GM18951 (cell line): ENCODE measurements around the gene LBX2.
"Not testable (repeated sequence)": the region's sequence is repeated elsewhere in the genome, so short reads cannot be mapped to it uniquely, and the experiment has no call there.

ENCODE experiments used
- POLR2A ChIP-seq: IDR thresholded peaks from 4 replicates; pipeline ENCODE4 v1.6.1; 2011; ENCODE audit warnings: mild to moderate bottlenecking; ENCODE audit not compliant: insufficient read length, insufficient read depth; ENCODE audit errors: extremely low read depth
- in situ Hi-C: fragments of 300-500 bp; cut with MboI; formaldehyde crosslinking; loops from one replicate; pipeline ENCODE4 v1.12.0; 2022; ENCODE audit warnings: low sequenced_read_pairs, mixed read lengths, inconsistent platforms; ENCODE audit not compliant: unreplicated experiment

The LBX2 gene

DNA sequence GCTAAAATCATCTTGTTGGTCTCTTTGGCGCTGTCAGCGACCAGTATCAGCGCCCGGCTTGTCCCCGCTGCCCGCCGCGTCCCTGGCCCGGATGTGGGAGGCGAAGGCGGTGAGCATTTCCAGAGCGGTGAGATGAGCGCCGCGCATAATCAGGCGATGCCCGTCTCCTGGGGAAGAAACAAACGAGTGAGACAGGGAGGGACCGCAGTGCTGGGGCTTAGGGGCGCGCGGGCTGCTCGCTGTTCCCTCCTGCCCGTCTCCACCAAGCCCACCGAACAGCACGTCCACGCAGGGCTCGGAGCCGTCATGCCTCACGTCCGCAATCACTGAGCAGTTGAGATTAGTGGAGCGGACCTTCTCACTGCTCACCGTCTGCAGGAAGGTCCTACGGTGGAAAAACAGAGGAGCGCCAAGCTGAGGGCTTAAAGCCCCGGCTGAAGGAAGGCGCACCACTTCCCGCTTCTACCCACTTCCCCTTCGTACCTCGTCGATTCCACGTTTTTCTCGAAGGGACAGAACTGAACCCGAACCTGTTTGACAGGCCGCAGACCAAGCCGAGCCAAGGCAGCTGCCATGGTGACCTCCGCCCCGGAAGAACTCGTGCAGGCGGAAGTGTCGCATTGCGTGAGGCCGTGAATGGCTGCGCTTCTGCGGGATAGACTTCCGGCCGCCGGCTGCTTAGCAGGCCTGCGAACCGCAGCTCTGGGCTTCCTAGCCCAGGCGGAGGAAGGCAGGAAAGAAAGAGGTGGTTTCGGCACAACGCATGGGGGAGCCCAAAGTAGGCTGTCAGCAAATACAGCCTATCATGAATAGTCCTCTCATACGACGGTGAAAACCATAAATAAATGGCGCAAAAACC, 27.1 kb downstream of the LBX2 start, which contains the start of gene MRPL53:
MRPL53 (minus strand) TSS at position 595 of the 859 bp plus-strand sequence; CDS start at position 575, 20 bp downstream.
- in situ Hi-C loops = no loop called here
- peak; percentile 87 for TF ChIP-seq POLR2A

DNA sequence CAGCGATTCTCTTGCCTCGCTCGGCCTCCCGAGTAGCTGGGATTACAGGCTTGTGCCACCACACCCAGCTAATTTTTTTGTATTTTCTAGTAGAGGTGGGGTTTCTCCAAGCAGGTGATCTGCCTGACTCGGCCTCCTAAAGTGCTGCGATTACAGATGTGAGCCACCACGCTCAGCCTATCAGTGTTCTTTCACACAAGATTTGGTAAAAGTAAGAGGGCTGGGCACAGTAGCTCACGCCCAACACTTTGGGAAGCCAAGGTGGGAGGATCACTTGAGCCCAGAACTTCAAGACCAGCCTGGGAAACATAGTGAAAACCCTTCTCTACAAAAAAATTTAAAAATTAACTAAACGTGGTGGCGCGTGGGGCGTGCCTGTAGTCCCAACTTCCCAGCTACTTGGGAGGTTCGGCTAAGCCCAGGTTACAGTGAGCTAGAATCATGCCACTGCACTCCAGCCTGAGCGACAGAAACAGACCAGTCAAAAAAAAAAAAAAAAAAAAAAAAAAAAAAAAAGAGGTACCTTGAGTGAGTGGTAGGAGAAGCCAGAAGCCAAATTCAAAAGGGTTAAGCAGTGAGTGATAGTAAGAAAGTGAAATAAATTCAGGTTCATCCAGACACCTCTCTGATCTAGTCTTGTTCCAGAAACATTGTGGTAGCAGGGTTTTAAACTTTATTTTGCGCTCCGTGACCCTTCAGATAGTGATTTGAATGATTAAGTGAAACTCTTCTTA, 27.9 kb downstream of the LBX2 start:
- no peak for TF ChIP-seq POLR2A
- in situ Hi-C loops = no loop called here

DNA sequence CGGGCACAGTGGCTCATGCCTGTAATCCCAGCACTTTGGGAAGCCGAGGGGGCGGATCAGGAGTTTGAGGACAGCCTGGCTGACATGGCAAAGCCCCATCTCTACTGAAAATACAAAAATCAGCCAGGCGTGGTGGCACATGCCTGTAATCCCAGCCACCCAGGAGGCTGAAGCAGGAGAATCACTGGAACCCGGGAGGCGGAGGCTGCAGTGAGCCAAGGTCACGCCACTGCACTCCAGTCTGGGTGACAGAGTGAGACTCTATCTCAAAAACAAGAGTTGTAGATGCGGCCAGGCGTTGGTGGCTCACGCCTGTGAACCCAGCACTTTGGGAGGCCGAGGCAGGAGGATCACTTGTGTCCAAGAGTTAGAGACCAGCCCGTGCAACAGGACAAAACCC, 28.7 kb downstream of the LBX2 start:
- in situ Hi-C loops = not testable (repeated sequence)

DNA sequence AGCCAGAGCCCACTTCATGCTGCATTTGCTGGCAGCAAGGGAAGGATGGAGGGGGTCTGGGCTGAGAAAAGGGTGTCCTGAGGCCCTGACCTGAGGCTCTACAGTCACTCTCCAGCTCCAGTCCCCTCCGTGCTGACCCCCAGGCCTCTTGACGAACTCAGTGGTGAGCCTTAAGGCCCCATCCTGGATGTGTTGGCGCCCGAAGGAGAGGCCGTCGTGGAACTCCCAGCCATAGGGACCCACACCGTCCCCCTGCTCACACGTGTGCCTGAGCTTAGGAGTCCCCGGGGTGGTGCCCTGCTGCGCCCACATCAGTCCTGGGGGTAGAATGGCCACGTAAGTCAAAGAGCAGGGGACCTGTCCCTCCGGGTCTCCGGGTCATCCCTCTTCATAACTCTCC, 35.0 kb downstream of the LBX2 start:
- in situ Hi-C loops = no loop called here
- TF ChIP-seq POLR2A = no peak

DNA sequence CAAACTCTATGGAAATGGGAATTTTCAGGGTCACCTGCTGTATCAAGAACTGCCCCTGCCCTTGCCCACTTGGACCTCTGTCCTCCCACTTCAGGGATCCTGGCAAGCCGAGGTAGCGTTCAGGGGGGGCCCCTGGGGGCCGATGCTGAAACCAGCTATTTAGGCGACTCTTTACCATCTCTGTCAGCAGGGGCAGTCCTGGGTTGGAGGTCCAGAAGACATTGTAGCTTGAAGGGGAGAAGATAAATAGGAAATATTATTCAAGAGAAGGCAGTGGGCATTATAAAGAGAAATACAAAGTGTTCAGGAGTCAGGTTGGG, 36.7 kb downstream of the LBX2 start:
- no peak for TF ChIP-seq POLR2A

DNA sequence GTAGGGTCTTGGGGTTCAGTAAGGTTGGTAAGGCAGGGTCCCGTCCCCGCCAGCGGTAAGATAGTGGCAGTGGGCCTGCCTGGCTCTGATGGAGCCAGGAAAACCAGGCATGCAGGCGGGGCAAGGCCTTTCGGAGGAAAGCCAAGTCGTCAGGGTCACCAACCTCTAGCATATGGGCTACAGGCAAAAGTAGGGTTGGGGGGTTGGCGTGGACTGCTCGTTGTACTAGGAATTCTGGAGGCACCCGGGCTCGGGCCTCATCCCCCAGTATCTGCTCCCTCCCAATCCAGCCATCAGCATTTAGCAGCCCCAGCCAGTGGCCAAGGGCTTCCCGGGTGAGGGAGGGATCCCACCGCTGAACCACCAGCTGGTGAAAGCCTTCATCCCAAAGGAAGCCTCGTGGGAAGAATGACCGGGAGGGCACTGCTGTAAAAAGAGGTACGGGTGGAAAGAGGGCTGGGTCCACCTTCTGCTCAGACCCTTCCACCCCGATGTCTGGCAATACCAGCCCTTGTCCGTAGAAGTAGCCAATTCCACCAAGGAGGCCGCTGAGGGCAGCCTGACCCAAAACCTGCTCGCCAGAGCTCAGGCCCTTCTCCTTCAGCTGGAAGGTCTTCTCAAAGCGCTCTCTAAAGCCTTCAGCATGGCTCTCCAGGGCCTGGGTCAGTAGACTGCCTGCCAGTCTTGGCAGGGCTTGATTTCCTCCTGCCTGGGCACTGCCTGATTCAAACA, 37.2 kb downstream of the LBX2 start:
- in situ Hi-C loops = no loop called here
- no peak for TF ChIP-seq POLR2A

More for the DNA sequence above, 36.7 kb downstream of the LBX2 start:
- in situ Hi-C loops = no loop called here

DNA sequence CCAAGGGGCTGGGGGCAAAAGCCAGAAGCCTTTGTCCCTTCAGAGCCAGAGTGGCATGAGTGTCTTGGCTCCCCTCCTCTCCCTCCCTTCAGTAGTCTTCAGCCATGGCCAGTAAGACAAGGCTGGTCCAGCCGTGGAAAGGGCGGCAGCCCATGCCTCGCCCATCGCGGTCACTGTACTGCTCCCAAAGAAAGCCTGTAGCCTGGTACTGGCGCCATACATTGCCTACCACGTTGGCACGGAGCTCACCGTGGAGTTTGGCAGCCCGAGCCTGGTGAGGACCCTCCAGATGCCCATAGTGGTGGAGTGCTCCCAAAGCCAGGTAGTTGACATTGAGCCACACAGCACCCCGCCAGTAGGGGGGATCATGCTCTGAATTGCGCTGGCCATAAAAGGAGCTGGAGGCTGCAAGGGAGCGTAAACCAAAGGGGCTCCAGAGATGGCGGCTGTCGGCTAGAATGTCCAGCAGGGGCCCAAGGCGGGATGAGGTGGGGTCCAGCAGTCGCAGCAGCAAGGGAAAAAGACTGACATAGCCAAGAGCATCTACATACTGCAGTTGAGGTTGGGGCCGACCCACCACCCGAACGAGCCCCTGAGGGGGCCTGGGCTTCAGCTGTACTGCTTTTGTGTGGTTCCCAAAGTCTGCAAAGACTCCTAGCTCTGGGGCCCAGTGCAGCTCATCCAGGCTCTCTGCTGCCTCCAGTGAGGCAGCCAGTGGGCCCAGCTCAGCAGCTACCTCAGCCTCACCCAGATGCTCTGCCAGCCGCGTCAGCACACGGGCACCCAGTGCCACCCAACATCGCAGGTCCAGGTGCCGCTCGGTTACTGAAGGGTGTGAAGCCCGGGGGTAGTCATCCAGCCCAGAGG, 38.0 kb downstream of the LBX2 start:
- in situ Hi-C loops = no loop called here
- peak; percentile 10 for TF ChIP-seq POLR2A

DNA sequence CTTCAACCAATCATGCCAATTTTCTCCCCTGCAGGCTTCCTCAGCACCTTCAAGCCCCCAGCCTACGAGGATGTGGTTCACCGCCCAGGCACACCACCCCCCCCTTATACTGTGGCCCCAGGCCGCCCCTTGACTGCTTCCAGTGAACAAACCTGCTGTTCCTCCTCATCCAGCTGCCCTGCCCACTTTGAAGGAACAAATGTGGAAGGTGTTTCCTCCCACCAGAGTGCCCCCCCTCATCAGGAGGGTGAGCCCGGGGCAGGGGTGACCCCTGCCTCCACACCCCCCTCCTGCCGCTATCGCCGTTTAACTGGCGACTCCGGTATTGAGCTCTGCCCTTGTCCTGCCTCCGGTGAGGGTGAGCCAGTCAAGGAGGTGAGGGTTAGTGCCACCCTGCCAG, 39.2 kb downstream of the LBX2 start:
- in situ Hi-C loops = not testable (repeated sequence)

DNA sequence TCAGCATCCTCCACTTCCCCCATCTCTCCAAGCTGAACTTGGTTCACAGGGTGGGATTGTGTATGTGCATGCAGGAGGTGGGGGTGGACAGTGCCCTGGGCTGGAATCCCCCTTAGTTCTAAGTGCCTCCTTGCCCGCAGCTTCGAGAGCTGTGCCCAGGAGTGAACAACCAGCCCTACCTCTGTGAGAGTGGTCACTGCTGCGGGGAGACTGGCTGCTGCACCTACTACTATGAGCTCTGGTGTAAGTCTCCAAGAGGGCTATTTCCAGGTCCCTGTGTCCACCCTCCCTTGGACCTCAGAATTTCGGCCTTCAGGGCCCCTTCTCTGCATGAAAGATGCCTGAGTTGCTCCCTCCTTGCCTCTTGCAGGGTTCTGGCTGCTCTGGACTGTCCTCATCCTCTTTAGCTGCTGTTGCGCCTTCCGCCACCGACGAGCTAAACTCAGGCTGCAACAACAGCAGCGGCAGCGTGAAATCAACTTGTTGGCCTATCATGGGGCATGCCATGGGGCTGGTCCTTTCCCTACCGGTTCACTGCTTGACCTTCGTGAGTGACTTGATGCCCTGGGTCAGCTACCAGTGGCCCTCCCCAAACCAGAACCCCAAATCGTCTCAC, 39.8 kb downstream of the LBX2 start:
- in situ Hi-C loops = not testable (repeated sequence)
- TF ChIP-seq POLR2A = peak; percentile 19

DNA sequence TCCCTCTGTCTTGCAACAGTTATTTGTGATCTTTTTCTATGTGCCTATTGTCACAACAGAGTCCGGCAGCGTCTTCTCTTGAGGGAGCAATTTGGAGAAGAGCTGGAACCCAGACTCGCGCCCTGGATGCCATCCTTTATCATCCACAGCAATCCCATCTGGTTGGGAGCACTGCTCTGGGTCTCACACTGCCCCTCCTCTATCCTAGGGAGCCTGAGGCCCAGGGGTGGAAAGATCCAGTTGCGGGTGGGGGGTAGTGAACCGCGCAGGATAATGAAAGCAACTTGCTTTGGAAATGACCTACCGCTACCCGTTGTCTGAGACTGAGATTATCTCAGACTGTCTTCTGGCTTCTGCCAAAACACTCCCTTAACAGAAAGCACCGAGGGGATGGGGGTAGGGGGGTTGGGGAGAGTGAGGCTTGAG, 40.5 kb downstream of the LBX2 start:
- TF ChIP-seq POLR2A = no peak
- in situ Hi-C loops = no loop called here

DNA sequence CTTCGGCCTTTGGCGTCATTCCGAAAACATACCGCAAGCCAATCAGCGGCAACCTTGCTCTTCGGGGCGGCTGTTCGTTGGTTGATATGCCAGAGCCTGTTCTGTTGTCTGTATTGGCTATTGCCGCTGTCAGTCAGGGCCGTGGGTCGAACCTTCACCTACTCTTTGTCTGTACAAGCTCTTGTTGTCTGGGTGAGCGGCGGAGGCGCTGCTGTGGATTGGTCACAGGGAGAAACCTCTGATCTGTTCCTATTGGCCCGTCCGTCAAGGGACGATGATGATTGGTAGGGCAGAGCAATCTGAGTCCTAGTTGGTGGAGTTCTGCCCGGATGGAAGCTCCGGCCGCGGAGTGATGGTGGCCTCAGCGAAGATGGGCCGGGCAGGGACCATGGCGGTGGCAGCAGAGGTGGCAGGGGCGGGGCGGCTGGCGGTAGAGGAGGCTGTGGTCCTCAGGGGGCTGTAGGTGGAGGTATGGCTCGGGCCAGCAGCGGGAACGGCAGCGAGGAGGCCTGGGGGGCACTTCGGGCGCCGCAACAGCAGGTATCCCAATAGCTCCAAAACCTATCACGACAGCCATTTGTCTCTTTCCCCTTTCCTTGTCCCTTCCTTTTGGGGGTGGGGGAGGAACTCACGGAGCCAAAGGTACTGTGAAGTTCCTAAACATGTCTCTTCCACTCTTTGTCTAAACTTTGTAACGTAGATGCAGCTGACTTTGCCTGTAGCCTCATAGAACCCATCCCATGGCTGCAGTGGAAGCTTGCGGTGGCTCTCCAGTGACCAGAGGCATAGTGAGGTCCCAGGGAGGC, 41.1 kb downstream of the LBX2 start, which contains the start of gene WBP1:
WBP1 (plus strand) TSS at position 307 of the 806 bp plus-strand sequence; CDS start at position 472, 165 bp downstream.
- TF ChIP-seq POLR2A = peak; percentile 45
- in situ Hi-C loops = no loop called here

DNA sequence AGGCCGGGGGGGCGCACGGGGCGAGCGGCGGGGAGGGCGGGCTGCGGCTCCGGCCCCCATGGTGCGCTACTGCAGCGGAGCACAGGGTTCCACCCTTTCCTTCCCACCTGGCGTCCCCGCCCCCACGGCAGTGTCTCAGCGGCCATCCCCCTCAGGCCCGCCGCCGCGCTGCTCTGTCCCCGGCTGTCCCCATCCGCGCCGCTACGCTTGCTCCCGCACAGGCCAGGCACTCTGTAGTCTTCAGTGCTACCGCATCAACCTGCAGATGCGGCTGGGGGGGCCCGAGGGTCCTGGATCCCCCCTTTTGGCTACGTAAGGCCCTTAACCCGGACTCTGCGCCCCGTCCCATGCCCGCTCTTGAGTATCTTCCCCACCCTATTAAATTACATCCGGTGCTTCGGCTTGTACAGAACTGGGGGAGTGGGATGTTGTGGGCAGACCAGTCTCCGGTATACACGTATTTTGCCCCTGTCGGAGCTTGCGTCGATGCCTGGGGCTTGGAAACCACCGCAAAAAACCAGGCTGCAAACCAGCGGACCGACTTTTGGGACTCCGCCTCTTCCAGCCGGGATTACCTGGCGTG, 41.8 kb downstream of the LBX2 start:
- peak; percentile 54 for TF ChIP-seq POLR2A

More for the DNA sequence above, 41.8 kb downstream of the LBX2 start:
- in situ Hi-C loops = no loop called here
